Hematopoietic multipotent progenitor cell treated with erythropoietin and hydrocortisone succinate and interleukin-3 and kit ligand, for 4 days (in vitro differentiated cells): ENCODE measurements around the gene GREB1L.
A peak's percentile ranks its signal among the peaks of the same experiment; 100 is the strongest.
"Not testable (repeated sequence)": the region's sequence is repeated elsewhere in the genome, so short reads cannot be mapped to it uniquely, and the experiment has no call there.

Experiments used
- DNase-seq: peaks from one replicate; pipeline ENCODE4 v3.0.0-alpha.2; 2015

GREB1L gene

GRCh38 chr18:21242141-21242779, at the start of gene GREB1L:
GREB1L (plus strand) TSS chr18:21242232; CDS start chr18:21383519, 141,287 bp downstream.
- DNase-seq = peak; percentile 63

DNA sequence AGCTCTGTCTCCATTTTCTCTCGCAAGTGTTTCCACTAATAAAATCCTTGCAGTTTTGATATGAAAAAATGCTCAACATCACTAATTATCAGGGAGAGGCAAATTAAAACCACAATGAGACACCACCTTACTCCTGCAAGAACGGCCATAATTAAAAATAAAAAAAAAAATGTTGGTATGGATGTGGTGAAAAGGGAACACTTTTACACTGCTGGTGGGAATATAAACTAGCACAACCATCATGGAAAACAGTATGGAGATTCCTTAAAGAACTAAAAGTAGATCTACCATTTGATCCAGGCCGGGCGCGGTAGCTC, 49.8 kb upstream of the GREB1L start:
- no peak for DNase-seq

GRCh38 chr18:21194871-21195771, 46.9 kb upstream of the GREB1L start:
- peak; percentile 73 for DNase-seq

DNA sequence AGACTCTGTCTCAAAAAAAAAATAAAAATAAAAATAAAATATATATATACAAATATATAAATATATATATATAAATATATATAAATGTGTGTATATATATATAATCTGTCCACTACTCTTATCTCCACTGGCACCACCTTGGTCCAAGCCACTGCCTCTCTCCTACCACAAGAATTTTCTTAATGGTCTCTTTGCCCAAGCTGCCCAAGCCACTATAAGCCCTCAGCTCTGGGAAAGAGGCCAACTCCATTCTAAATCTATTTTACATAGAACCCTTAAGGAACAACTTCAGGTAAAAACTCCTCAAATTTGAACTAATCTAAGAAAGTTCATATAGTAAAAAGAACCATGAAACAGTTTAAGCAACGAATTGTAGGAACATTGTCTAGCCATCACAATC, 45.6 kb upstream of the GREB1L start:
- DNase-seq = no peak

GRCh38 chr18:21203126-21203525, 38.9 kb upstream of the GREB1L start:
- no peak for DNase-seq

DNA sequence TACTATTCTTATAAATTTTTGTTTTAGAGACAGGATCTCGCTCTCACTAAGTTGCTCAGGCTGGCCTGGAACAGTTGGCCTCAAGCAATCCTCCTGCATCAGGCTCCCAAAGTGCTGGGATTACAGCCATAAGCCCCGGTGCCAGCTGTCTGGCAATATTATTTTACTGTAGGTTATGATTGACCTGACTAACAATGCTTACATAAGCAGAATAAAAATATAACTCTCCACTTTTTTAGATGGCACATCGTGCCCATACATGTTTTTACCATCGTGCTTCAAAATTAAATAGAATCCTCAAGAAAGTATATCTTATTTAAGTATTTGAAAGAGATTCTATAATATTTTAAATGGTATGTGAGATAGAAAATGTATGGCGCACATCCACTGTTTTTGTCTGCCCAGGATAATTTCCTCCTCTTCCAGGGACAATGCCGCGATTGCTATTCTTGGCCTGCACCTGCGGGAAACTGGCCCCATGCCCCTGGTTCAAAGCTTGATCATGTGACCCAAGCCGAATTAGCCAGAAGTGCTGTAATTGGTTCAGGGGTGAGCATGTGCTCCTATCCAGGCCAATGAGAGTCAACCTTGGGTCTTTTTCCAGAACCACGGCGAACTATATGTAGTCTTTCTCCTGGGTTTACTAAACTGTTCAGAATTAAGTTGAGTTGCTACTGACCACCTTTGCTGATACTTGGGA, 38.3 kb upstream of the GREB1L start:
- DNase-seq = no peak

GRCh38 chr18:21205695-21206094, 36.3 kb upstream of the GREB1L start:
- no peak for DNase-seq

- DNase-seq = no peak
Measured at GRCh38 chr18:21210278-21210677, 31.8 kb upstream of the GREB1L start.

DNA sequence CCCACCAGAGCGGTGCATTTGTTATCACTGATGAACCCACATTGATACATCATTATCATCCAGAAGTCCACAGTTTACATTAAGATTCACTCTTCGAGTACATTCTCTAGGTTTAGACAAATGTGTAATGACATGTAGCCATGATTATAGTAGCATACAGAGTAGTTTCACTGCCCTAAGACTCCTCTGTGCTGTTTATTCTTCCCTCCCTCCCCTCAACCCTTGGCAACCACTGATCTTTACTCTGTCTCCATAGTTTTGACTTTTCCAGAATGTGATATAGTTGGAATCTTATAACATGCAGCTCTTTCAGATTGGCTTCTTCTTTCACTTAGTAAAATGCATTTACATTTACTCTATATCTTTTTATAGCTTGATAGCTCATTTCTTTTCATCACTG, 31.2 kb upstream of the GREB1L start:
- DNase-seq = no peak

DNA sequence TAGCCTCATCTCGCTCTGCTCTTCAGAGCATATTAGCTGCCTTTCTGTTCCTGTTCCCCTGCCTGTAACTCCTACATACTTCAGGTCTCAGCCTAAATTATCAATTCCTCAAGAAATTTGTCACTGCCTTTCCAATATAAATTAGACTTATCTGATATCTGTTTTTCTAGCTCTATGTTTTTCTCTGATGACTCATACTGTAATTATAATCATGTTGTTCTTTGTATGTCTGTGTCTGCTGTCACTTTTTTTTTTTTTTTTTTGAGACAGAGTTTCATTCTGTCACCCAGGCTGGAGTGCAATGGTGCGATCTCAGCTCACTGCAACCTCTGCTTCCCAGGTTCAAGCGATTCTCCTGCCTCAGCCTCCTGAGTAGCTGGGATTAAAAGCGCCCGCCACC, 27.6 kb upstream of the GREB1L start:
- not testable (repeated sequence) for DNase-seq

DNA sequence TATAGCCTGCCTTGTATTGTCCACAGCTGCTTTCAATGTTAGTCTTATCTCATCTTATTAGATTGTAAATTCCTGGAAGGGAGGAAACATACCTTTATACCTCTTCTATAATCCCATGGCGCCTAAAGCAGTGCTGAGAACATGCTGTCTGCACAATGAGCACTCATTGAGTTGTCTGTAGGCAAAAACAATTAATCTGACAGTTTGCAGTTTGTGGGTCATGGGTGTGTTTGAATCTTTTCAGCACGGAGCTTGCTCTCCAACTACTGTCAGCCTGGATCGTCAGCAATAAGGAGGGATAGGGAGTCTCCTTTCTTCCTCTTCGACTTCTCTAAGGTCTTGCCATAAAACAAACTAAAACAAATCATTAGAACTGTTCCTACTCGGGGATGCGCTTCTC, 26.5 kb upstream of the GREB1L start:
- no peak for DNase-seq

DNA sequence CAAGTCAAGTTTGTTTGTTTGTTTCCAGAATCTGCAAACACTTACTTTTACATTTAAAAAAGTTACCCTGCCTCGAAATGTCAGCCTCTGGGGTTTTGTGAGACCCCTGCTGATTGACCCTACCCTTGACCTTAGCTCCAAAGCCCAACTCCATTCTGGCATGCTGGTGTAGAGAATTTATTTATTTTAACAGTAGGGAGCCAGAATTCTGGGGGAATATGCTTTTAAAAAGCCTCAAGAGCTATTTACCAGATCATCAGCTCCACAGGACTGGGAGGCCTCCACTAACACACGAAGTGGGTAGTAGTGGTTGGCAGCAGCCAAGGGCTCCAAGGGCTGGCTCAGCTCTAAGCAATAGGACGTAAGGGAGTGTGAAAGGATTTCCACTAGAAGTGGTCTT, 23.2 kb upstream of the GREB1L start:
- no peak for DNase-seq

- no peak for DNase-seq
Measured at GRCh38 chr18:21230436-21230835, 11.6 kb upstream of the GREB1L start.

- DNase-seq = no peak
Measured at GRCh38 chr18:21241301-21242048, 557 bp upstream of the GREB1L start.

DNA sequence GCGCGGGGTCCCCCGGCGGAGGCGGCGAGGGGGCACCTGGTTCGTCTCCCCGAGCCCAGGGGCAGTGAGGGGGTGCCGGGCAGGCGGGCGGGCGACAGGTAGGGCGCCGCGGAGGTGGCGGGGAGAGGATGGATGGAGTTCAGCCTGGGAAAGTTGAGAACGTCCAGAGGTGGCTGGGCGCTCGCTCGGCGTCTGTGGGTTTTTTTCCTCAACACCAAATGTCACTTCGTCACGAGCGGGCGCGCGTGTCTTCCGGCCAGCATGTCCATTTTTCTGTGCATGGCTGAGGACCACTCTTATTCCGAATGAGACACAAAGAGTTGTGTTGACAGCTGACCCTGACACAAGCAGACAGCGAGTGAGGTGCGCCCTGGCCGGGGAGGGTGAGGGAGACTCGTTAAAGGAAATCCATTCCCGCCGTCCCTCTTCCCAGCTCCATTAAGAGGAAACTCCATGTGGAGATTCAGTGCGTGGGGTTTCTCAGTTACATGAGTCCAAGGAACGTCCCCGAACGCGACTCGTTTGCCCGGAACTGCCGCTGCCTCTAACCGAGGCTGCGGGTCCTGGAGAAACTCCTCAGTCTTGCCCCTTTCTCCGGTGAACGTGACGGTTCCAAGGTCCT, 859 bp downstream of the GREB1L start:
- peak; percentile 3 for DNase-seq

- no peak for DNase-seq
Measured at GRCh38 chr18:21254576-21254975, 12.5 kb downstream of the GREB1L start.

DNA sequence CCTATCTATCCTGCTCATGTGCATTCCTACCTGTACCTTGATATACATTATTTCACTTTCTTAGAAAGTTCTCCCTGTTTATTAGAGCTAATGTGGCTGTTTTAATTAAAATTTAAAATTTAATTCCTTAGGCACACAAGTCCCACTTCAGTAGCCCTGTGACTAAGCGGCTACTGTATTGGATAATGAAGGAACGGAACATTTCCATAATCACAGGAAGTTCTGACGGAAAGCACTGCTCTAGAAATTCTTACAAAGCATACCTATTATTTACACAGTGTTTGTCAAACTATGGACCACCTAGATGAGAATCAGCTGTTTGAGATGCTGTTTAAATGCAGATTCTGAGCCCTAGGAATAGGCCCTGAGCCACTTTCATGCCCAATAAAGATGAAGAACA, 13.2 kb downstream of the GREB1L start:
- DNase-seq = no peak

DNA sequence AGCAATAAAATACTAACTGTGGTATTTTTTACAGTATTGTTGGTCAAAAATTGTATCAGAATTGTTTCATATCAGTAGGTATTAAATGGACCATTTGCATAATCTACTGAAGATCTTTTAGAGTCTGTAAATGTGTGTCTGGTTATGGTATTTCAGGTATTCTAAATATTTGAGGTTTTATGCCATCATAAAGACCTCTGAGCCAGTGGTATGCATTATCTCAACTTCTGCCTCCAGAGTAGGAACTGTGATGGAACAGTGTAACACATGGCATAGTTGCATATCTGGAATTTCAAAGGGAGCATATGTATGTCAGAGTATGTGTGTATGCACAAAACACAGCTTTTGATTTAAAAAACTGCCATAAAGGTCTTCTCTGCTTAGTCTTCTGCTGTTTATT, 15.4 kb downstream of the GREB1L start:
- DNase-seq = no peak

DNA sequence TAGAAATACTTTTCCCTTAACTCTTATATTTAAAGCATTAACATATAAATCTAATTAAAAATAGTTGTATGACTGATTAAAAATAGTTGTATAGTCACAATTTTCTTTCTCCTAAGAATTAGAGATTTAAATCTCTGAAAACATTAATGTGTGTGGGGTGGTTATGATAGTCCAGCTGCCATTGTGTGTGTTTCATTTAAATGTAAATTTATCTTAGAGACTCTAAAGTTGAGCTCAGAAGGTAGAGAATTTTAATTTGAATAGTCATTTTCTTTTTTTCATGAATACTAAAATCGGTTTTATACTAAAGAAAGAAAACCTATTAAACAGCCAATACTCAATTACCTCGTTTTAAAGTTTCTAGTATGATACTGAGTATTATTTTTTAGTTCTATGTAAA, 18.6 kb downstream of the GREB1L start:
- DNase-seq = no peak

GRCh38 chr18:21261352-21261751, 19.3 kb downstream of the GREB1L start:
- DNase-seq = no peak

DNA sequence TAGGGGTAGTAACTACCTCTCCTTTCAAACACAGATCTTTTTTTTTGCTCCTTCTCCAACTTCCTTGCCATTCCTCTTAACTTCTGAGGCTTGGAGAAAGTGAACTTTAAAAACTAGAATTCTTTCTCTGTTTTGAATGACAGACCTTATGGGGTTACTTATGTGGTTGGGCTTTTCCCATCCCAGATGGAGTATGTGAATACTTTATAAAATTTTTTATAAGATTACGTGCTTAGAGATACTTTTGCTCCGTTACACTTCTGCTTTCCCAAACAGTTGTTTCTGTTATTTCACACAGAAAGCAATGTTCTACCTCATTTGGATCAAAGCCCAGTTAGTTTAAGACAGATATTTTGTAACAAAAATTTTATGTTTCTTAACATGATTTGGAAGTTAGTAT, 20.2 kb downstream of the GREB1L start:
- DNase-seq = no peak

- DNase-seq = no peak
Measured at GRCh38 chr18:21262979-21263378, 20.9 kb downstream of the GREB1L start.

GRCh38 chr18:21264651-21265050, 22.6 kb downstream of the GREB1L start:
- no peak for DNase-seq
